ENCODE results near the gene SIM1.
A peak's percentile ranks its signal among the peaks of the same experiment; 100 is the strongest.

SIM1 gene

DNA sequence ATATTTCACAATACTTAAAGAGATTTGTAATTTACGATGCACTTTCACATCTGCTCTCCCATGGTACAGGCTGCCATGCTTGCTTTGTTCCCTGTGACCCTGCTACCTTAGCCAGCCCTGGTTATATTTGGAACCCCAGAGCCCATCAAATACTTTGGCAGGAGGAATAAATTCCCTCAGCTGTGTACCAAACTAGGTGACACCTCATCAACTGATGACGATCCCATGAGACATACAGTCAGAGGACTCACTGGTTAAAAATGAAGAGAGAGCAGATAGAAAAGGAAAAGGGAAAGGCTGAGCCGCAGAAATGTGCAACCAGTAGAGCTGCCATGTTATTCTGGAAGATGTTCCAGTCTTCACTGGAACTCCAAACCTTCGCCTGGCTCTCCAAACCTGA lies 120.0 kb downstream of the SIM1 start:
- no peaks in the 10 kb centered on the region for H3K9me3 ChIP-seq (ENCODE audit: severe bottlenecking)
- H3K36me3 ChIP-seq (ENCODE audit: low read depth), result no peaks in the 10 kb centered on the region
- no peak overlapping the region for H3K4me3 ChIP-seq (ENCODE audit: severe bottlenecking)
- no peaks in the 10 kb centered on the region for H3K27me3 ChIP-seq (ENCODE audit: insufficient read depth, poor library complexity, severe bottlenecking)
- TF ChIP-seq, protein P1, sequence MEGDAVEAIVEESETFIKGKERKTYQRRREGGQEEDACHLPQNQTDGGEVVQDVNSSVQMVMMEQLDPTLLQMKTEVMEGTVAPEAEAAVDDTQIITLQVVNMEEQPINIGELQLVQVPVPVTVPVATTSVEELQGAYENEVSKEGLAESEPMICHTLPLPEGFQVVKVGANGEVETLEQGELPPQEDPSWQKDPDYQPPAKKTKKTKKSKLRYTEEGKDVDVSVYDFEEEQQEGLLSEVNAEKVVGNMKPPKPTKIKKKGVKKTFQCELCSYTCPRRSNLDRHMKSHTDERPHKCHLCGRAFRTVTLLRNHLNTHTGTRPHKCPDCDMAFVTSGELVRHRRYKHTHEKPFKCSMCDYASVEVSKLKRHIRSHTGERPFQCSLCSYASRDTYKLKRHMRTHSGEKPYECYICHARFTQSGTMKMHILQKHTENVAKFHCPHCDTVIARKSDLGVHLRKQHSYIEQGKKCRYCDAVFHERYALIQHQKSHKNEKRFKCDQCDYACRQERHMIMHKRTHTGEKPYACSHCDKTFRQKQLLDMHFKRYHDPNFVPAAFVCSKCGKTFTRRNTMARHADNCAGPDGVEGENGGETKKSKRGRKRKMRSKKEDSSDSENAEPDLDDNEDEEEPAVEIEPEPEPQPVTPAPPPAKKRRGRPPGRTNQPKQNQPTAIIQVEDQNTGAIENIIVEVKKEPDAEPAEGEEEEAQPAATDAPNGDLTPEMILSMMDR (IDR thresholded peaks at IDR 0.05; ENCODE audit: poor library complexity, severe bottlenecking), result no peak
- ATAC-seq (ENCODE audit: low read depth), result peak; percentile 54; the same call in 2 of the 3 replicates
- DNase-seq (ENCODE audit: low spot score), result no peak
- H3K4me1 ChIP-seq (ENCODE audit: insufficient read depth, poor library complexity, severe bottlenecking), result peaks cover 31% of the 10 kb centered on the region
- no peak overlapping the region for H3K27ac ChIP-seq (ENCODE audit: poor library complexity, severe bottlenecking)

DNA sequence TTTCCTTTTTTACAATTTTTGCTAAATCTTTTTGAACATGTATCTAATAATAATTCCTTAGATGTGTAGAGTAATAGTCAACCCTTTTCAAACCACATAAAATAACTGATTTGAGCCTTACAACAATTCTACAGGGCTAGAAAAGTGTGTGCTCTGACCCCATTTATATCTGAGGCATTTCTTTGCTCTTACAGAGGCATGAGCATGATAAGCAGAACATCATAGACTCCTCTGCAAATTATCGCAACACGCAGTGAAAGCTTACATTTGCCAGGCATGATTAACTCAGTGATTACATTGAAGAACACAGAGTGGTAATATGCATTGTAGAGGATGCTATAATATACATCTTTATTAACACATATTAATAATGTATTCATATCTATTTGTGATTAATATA lies 120.4 kb downstream of the SIM1 start:
- Histone ChIP-seq H3K36me3 (ENCODE audit: low read depth) (no peaks in the 10 kb centered on the region), H3K4me1 (ENCODE audit: insufficient read depth, poor library complexity, severe bottlenecking) (peaks cover 31% of the 10 kb centered on the region), H3K27me3 (ENCODE audit: insufficient read depth, poor library complexity, severe bottlenecking) (no peaks in the 10 kb centered on the region), H3K4me3 (ENCODE audit: severe bottlenecking) (no peak overlapping the region), H3K9me3 (ENCODE audit: severe bottlenecking) (no peaks in the 10 kb centered on the region), H3K27ac (ENCODE audit: poor library complexity, severe bottlenecking) (no peak overlapping the region)
- no peak for ATAC-seq (ENCODE audit: low read depth)
- TF ChIP-seq, protein P1 (IDR thresholded peaks at IDR 0.05; ENCODE audit: poor library complexity, severe bottlenecking), result no peak
- DNase-seq (ENCODE audit: low spot score), result no peak

DNA sequence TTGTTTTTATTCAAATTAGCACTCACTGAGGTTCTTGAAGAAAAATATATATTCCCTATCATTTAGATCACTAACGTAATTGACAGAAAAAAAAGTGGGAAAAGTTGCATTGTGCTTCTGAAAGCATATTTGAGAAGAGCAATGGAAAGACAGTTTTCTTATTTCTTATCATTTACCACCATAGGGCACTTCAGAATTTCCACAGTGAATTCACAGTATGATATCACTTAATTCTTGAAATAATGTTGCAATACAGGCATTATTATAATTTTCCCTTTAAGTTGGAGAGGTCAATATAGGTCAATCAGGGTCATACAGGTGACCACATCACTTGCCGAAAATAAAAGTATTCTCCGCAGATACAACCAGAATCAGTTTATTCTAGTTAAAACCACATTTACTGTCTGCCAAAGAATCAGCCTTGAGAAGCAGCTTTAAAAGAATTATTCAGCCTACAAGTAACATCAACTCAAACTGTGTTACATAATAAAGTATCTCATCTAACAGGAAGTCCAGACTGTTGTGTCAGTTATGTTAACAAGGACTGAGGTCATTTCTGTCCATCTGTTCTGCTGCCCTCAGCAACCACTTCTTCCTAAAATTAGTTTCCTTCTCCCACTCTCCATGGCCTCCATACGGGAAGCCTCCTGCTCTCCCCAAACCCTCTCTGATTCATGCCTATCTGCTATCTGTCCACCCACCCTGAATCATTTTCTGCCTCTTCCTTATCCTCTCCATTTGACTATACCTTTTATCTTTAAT lies 121.2 kb downstream of the SIM1 start:
- no peak for ATAC-seq (ENCODE audit: low read depth)
- TF ChIP-seq, protein P1 (IDR thresholded peaks at IDR 0.05; ENCODE audit: poor library complexity, severe bottlenecking), result no peak
- no peaks in the 10 kb centered on the region for H3K27me3 ChIP-seq (ENCODE audit: insufficient read depth, poor library complexity, severe bottlenecking)
- no peaks in the 10 kb centered on the region for H3K36me3 ChIP-seq (ENCODE audit: low read depth)
- no peak for DNase-seq (ENCODE audit: low spot score)
- no peak overlapping the region for H3K4me3 ChIP-seq (ENCODE audit: severe bottlenecking)
- no peaks in the 10 kb centered on the region for H3K9me3 ChIP-seq (ENCODE audit: severe bottlenecking)
- H3K4me1 ChIP-seq (ENCODE audit: insufficient read depth, poor library complexity, severe bottlenecking), result peaks cover 31% of the 10 kb centered on the region
- H3K27ac ChIP-seq (ENCODE audit: poor library complexity, severe bottlenecking), result no peak overlapping the region

DNA sequence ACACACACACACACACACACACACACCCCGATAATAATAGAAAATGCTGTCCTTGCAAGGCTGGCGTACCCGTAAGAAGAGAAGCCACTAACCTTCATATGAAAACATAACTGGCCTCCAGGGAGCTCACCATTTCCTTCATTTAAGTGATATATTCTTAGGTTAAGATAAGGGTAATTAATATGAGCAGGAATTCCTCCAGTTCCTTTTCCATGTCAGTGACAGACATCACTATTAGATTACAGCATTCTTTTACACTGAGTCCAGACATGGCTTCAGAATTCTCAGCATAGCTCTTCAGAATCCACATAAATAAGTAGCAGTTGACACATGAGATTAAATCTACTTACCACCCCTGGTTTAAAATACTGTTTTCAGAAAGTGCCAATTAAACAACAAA lies 121.9 kb downstream of the SIM1 start:
- TF ChIP-seq, protein P1 (IDR thresholded peaks at IDR 0.05; ENCODE audit: poor library complexity, severe bottlenecking), result no peak
- no peak for DNase-seq (ENCODE audit: low spot score)
- no peaks in the 10 kb centered on the region for H3K36me3 ChIP-seq (ENCODE audit: low read depth)
- H3K4me1 ChIP-seq (ENCODE audit: insufficient read depth, poor library complexity, severe bottlenecking), result peaks cover 25% of the 10 kb centered on the region
- ATAC-seq (ENCODE audit: low read depth), result 0 out of 3 replicates have a peak, but pooled peaks have one; percentile 30
- H3K27ac ChIP-seq (ENCODE audit: poor library complexity, severe bottlenecking), result no peak overlapping the region
- no peaks in the 10 kb centered on the region for H3K9me3 ChIP-seq (ENCODE audit: severe bottlenecking)
- H3K27me3 ChIP-seq (ENCODE audit: insufficient read depth, poor library complexity, severe bottlenecking), result no peaks in the 10 kb centered on the region
- no peak overlapping the region for H3K4me3 ChIP-seq (ENCODE audit: severe bottlenecking)

All from RWPE2 (cell line).